GM12878 (cell line): Measurements from ENCODE around the gene ELOVL4. TPM values are rescaled to one million over a fixed set of nuclear protein-coding genes. Genes with fewer than 3 reads are reported as not detected.

ENCODE experiments used
- ATAC-seq: fragments of 200-7000 bp; cut with Tn5 transposase; 3 replicates; pipeline ENCODE4 v1.9.1; 2020; ENCODE audit warnings: mild to moderate bottlenecking, moderate library complexity
- BruUV-seq: library from RNA; stranded (reverse); fragments of 400-500 nt; replicated peaks from 2 replicates; lab custom pipeline; 2021; lab: Mats Ljungman, UMichigan
- CTCF ChIA-PET: fragments of 300-600 bp; sonication (Branson Sonifier 250); formaldehyde crosslinking; extraction: SDS; loops from one replicate; lab custom pipeline; 2021; ENCODE audit warnings: inconsistent platforms; lab: Yijun Ruan, JAX
- POLR2A ChIA-PET: fragments of 350-600 bp; formaldehyde crosslinking; extraction: SDS; loops from one replicate; lab custom pipeline; 2021; ENCODE audit warnings: inconsistent platforms; lab: Charles Lee
- RAD21 ChIA-PET: fragments of 300-600 bp; sonication (Branson Sonifier 250); formaldehyde crosslinking; loops from one replicate; lab custom pipeline; 2023; ENCODE audit warnings: antibody characterized with exemption; ENCODE audit not compliant: unreplicated experiment; lab: Charles Lee
- SMC1A ChIA-PET: fragments of 300-600 bp; sonication (Branson Sonifier 250); formaldehyde crosslinking; loops from one replicate; lab custom pipeline; 2023; ENCODE audit not compliant: unreplicated experiment, uncharacterized antibody; lab: Charles Lee
- DNase-seq: peaks from one replicate; pipeline ENCODE4 v3.0.0-alpha.2; 2011; ENCODE audit warnings: low read depth, low spot score
- FAIRE-seq: peaks from 3 replicates; lab custom pipeline; 2011; peaks lifted over from hg19 to GRCh38; lab: Jason Lieb, UNC
- H2AFZ ChIP-seq: 2 replicates; pipeline ENCODE4 v1.6.0; 2011; ENCODE audit warnings: low read depth, low read length, control low read depth; ENCODE audit not compliant: control insufficient read depth
- H3K27ac ChIP-seq: 2 replicates; pipeline ENCODE4 v1.5.1; 2011; ENCODE audit warnings: control low read depth; ENCODE audit not compliant: control insufficient read depth, insufficient read depth
- H3K27me3 ChIP-seq, 2 experiments: replicated peaks in 1 of 2; 2 replicates each; pipeline versions ENCODE4 v1.6.0 to v1.6.1; 2011; ENCODE audit warnings: low read length in 1 of 2; ENCODE audit not compliant: control insufficient read depth in 2 of 2, insufficient read depth in 2 of 2
- H3K36me3 ChIP-seq, 2 experiments: 2 replicates each; pipeline ENCODE4 v1.5.1; 2011; ENCODE audit warnings: low read length in 1 of 2; ENCODE audit not compliant: control insufficient read depth in 2 of 2, insufficient read depth in 2 of 2
- H3K4me1 ChIP-seq: 2 replicates; pipeline ENCODE4 v1.6.1; 2011; ENCODE audit warnings: mild to moderate bottlenecking, low read length, moderate library complexity, mixed read lengths; ENCODE audit not compliant: control insufficient read depth, insufficient read depth
- H3K4me2 ChIP-seq: 2 replicates; pipeline ENCODE4 v1.6.0; 2011; ENCODE audit warnings: control low read depth; ENCODE audit not compliant: control insufficient read depth, insufficient read depth
- H3K4me3 ChIP-seq: fragments of 200-600 bp; sonication (generic); 2 replicates; pipeline ENCODE4 v1.5.1; 2016
- H3K79me2 ChIP-seq: 2 replicates; pipeline ENCODE4 v1.6.0; 2011; ENCODE audit warnings: low read length; ENCODE audit not compliant: control insufficient read depth, insufficient read depth
- H3K9ac ChIP-seq: 2 replicates; pipeline ENCODE4 v1.8.0; 2011; ENCODE audit warnings: low read length, control low read depth, mixed read lengths; ENCODE audit not compliant: control insufficient read depth, insufficient read depth
- H3K9me3 ChIP-seq: replicated peaks from 3 replicates; pipeline ENCODE4 v1.5.1; 2011; ENCODE audit warnings: mild to moderate bottlenecking, low read length; ENCODE audit not compliant: control insufficient read depth, insufficient read depth
- H4K20me1 ChIP-seq: 2 replicates; pipeline ENCODE4 v1.6.0; 2011; ENCODE audit not compliant: control insufficient read depth, insufficient read depth
- ATF7 ChIP-seq: fragments of 450-650 bp; IDR thresholded peaks from 2 replicates; pipeline ENCODE4 v1.6.1; 2016; ENCODE audit warnings: low read depth, mild to moderate bottlenecking
- BCL11A ChIP-seq: IDR thresholded peaks from 2 replicates; pipeline ENCODE4 v1.6.1; 2011; ENCODE audit warnings: low read depth, low read length
- CEBPZ ChIP-seq: fragments of 150-350 bp; IDR thresholded peaks from 2 replicates; pipeline ENCODE4 v1.6.1; 2016; ENCODE audit warnings: low read depth, low read length
- CREM ChIP-seq: IDR thresholded peaks from 2 replicates; pipeline ENCODE4 v1.6.1; 2014; ENCODE audit warnings: antibody characterized with exemption, low read depth
- ELK1 ChIP-seq: IDR thresholded peaks from 2 replicates; pipeline ENCODE4 v1.6.1; 2012; ENCODE audit warnings: low read depth, low read length, improper control_type of control experiment
- FOXK2 ChIP-seq: fragments of 450-650 bp; IDR thresholded peaks from 2 replicates; pipeline ENCODE4 v1.6.1; 2017; ENCODE audit warnings: mild to moderate bottlenecking, moderate library complexity
- KDM1A ChIP-seq: fragments of 200-600 bp; sonication (generic); IDR thresholded peaks from 2 replicates; pipeline ENCODE4 v1.6.1; 2016; ENCODE audit warnings: borderline replicate concordance
- NFXL1 ChIP-seq: fragments of 450-650 bp; IDR thresholded peaks from 2 replicates; pipeline ENCODE4 v1.6.1; 2017; ENCODE audit warnings: antibody characterized with exemption, mild to moderate bottlenecking, borderline replicate concordance
- NR2F1 ChIP-seq: fragments of 450-650 bp; conservative IDR thresholded peaks from 2 replicates; pipeline ENCODE4 v1.6.1; 2017; ENCODE audit warnings: mild to moderate bottlenecking
- POU2F2 ChIP-seq: IDR thresholded peaks from 3 replicates; pipeline ENCODE4 v1.6.1; 2011; ENCODE audit warnings: low read depth, mild to moderate bottlenecking, low read length, borderline replicate concordance
- RCOR1 ChIP-seq: conservative IDR thresholded peaks from 2 replicates; pipeline ENCODE4 v1.6.1; 2012; ENCODE audit warnings: low read depth, low read length, improper control_type of control experiment
- TCF7 ChIP-seq: IDR thresholded peaks from 2 replicates; pipeline ENCODE4 v1.6.1; 2014; ENCODE audit warnings: antibody characterized with exemption, borderline replicate concordance
- USF1 ChIP-seq: IDR thresholded peaks from 2 replicates; pipeline ENCODE4 v1.6.1; 2011; ENCODE audit warnings: borderline replicate concordance, low read depth, mild to moderate bottlenecking, moderate library complexity, mixed read lengths, low read length; ENCODE audit not compliant: insufficient read depth; ENCODE audit errors: extremely low read length
- ZNF217 ChIP-seq: fragments of 450-650 bp; IDR thresholded peaks from 2 replicates; pipeline ENCODE4 v1.6.1; 2017; ENCODE audit warnings: antibody characterized with exemption, mild to moderate bottlenecking
- WGBS: methylation state at CpG from one replicate; pipeline ENCODE4 v1.1.6; 2016; ENCODE audit warnings: low lambda C conversion rate; ENCODE audit not compliant: insufficient replicate concordance, insufficient coverage; ENCODE audit errors: missing lambda C conversion rate; 5-methylcytosine and 5-hydroxymethylcytosine counted together
- in situ Hi-C: fragments of 300-500 bp; cut with MboI; formaldehyde crosslinking; loops from 9 replicates; pipeline ENCODE4 v1.14.3; 2018; ENCODE audit warnings: mixed read lengths
- intact Hi-C: fragments of 100-400 bp; cut with micrococcal nuclease; formaldehyde crosslinking; loops from one replicate; pipeline ENCODE4 v1.14.2; 2022; ENCODE audit not compliant: unreplicated experiment
- polyA plus RNA-seq, 11 experiments: library from polyadenylated mRNA; depleted of rRNA in 4 of 11; unstranded in 6 of 11; stranded (reverse) in 5 of 11; fragments of >200 nt; fragmentation: Nextera tagmentation in 4 of 11; fragmentation: Illumina TruSeq in 1 of 11; extraction: Ambion mirVana in 4 of 11; extraction: Trizol in 1 of 11; gene quantifications; 1 replicate in 1 of 11; 2 replicates in 10 of 11; pipeline versions ENCODE4 v1.2.1 to v1.2.3, GENCODE V29; 2011 to 2016; ENCODE audit warnings: inconsistent platforms in 2 of 11, missing spikeins in 2 of 11, low read depth in 1 of 11
- total RNA-seq, 4 experiments: library from RNA; depleted of rRNA in 3 of 4; stranded (reverse); fragments of >200 nt in 3 of 4; fragmentation: Illumina TruSeq in 1 of 4; extraction: Trizol in 1 of 4; gene quantifications; 2 replicates each; pipeline versions ENCODE4 v1.2.1 to v1.2.3, GENCODE V29; 2013 to 2021

The ELOVL4 gene
- total and polyA plus RNA-seq, 10 of the 15 experiments (the other 5 are each of a cell fraction or from before 2014, with no cell fraction given): 0.03 to 0.15 (median 0.08) TPM; not detected in 7

GRCh38 chr6:79969784-79970183 lies 22.4 kb upstream of the ELOVL4 start:
- FAIRE-seq (no peak), DNase-seq (no peak), ATAC-seq (no peak)
- WGBS: 52% methylated on average over 5 of the region's 5 CpGs
- H3K4me3 ChIP-seq: no peak overlapping the region
- CTCF ChIA-PET: no interaction called here
- no peak overlapping the region for H3K9ac ChIP-seq
- intact Hi-C loops (no loop called here), in situ Hi-C loops (no loop called here)
- H3K79me2 ChIP-seq: no peaks in the 10 kb centered on the region
- no peaks in the 10 kb centered on the region for H3K36me3 ChIP-seq
- no TSS peak for BruUV-seq
- H3K9me3 ChIP-seq: no peaks in the 10 kb centered on the region
- H3K4me2 ChIP-seq: no peak overlapping the region
- H2AFZ ChIP-seq: no peak overlapping the region
- TF ChIP-seq KDM1A (no peak), ELK1 (no peak), POU2F2 (no peak), FOXK2 (no peak), CREM (no peak), RCOR1 (no peak), ZNF217 (no peak), NFXL1 (no peak), TCF7 (no peak), BCL11A (no peak), USF1 (no peak), ATF7 (no peak), NR2F1 (no peak), CEBPZ (no peak)
- H3K27ac ChIP-seq: no peak overlapping the region
- RAD21 ChIA-PET: no interaction called here
- H4K20me1 ChIP-seq: no peaks in the 10 kb centered on the region
- no peaks in the 10 kb centered on the region for H3K27me3 ChIP-seq
- POLR2A ChIA-PET: no interaction called here
- SMC1A ChIA-PET: no interaction called here
- no peaks in the 10 kb centered on the region for H3K4me1 ChIP-seq
